Heart left ventricle (tissue), 13 donors: ENCODE results near the gene PSMG3.

ENCODE experiments used
- CTCF ChIP-seq, 12 donors: fragments of 200-600 bp; sonication (generic) in 4 of 12; IDR thresholded peaks; one replicate each; pipeline versions ENCODE4 v1.5.0 to v1.8.0; 2018 to 2022; ENCODE audit warnings: antibody characterized with exemption in 12 of 12, mild to moderate bottlenecking in 5 of 12
- POLR2A ChIP-seq, 2 donors: fragments of 450-650 bp; IDR thresholded peaks; one replicate each; pipeline ENCODE4 v1.6.1; 2017; ENCODE audit warnings: antibody characterized with exemption in 2 of 2, mild to moderate bottlenecking in 2 of 2, moderate library complexity in 2 of 2
- donor health status: ischemic (EF 13 %, LVEDD 7.1; RV severe dilation, severe dysfunction).
- donor health status: DM: no; HTN: yes; CAD: no.
- donor health status: DM: no; HTN: no; CAD: no.
- donor health status: ischemic (EF 25% LVEDD 6.9; RV normal size, moderate dysfunction).
- donor health status: ischemic (EF 25% LVEDD 5.7; RV mildly dilated, moderate dysfunction).
- donor health status: ischemic (EF 35%, LVEDD 5.7; RV mildly dilated, moderate dysfunction).
- donor health status: nonischemic (EF 11% LVEDD 7.7; RV severe dilation, severe dysfunction).
- donor health status: DM: yes; HTN: yes; CAD: no.
- donor health status: PGD.
- donor health status: ischemic (EF 29% LVEDD 5.4; RV normal size, mild dysfunction).
- donor health status: nonischemic (EF 23%, LVEDD 6.1; RV moderate dilation, normal function).

GRCh38 chr7:1526271-1526754 lies 43.5 kb downstream of the PSMG3 start:
- TF ChIP-seq CTCF (IDR thresholded peaks at IDR 0.05) (no peak), POLR2A (IDR thresholded peaks at IDR 0.05) (no peak)
